K562 (cell line): Measurements from ENCODE around the gene OPRL1. TPM values are rescaled to one million over a fixed set of nuclear protein-coding genes. Genes with fewer than 3 reads are reported as not detected.

ENCODE experiments used
- BRD9 ChIP-seq: fragments of 450-650 bp; IDR thresholded peaks from 2 replicates; pipeline ENCODE4 v1.6.1; 2018; ENCODE audit warnings: low read depth; ENCODE audit not compliant: partially characterized antibody
- DACH1 ChIP-seq: fragments of 450-650 bp; IDR thresholded peaks from 2 replicates; pipeline ENCODE4 v1.6.1; 2018; ENCODE audit not compliant: partially characterized antibody
- ESRRB ChIP-seq: fragments of 250-450 bp; sonication (Bioruptor Pico); IDR thresholded peaks from 2 replicates; pipeline ENCODE4 v1.5.0; 2020; ENCODE audit warnings: mild to moderate bottlenecking, moderate library complexity, borderline replicate concordance
- GABPA ChIP-seq: fragments of 200-800 bp; sonication (Bioruptor generic); conservative IDR thresholded peaks from 2 replicates; pipeline ENCODE4 v1.6.1; 2016; ENCODE audit warnings: low read depth, missing genetic modification characterization, missing compliant biosample characterization
- IRF1 ChIP-seq: sonication (generic); formaldehyde crosslinking; IDR thresholded peaks from 2 replicates; pipeline ENCODE4 v1.8.0; 2022; ENCODE audit warnings: missing genetic modification reagents, mild to moderate bottlenecking, borderline replicate concordance
- RBM14 ChIP-seq: fragments of 200-400 bp; formaldehyde crosslinking; IDR thresholded peaks from 2 replicates; pipeline ENCODE4 v1.6.1; 2018; ENCODE audit warnings: low read depth, mild to moderate bottlenecking, low read length, moderate library complexity, borderline replicate concordance; ENCODE audit not compliant: insufficient read depth
- SP1 ChIP-seq: sonication (generic); formaldehyde crosslinking; IDR thresholded peaks from 2 replicates; pipeline ENCODE4 v1.8.1; 2022; ENCODE audit warnings: mild to moderate bottlenecking, missing genetic modification reagents
- STAG1 ChIP-seq: sonication (generic); formaldehyde crosslinking; IDR thresholded peaks from 2 replicates; pipeline ENCODE4 v1.5.0; 2020; ENCODE audit warnings: missing genetic modification reagents, borderline replicate concordance
- TEAD2 ChIP-seq: fragments of 450-650 bp; IDR thresholded peaks from 2 replicates; pipeline ENCODE4 v1.6.1; 2016; ENCODE audit warnings: missing genetic modification characterization, control low read depth, missing compliant biosample characterization
- ZBTB12 ChIP-seq: fragments of 250-450 bp; sonication (Bioruptor Pico); IDR thresholded peaks from 2 replicates; pipeline ENCODE4 v1.4.0; 2020
- ZBTB40 ChIP-seq, 2 experiments: fragments of 450-650 bp in 1 of 2; sonication (generic) in 1 of 2; formaldehyde crosslinking in 1 of 2; IDR thresholded peaks; 2 replicates each; pipeline versions ENCODE4 v1.7.1 to v1.9.0; 2016 to 2022; ENCODE audit warnings: inconsistent platforms in 1 of 2, mild to moderate bottlenecking in 1 of 2, missing genetic modification reagents in 1 of 2
- ZNF280A ChIP-seq: fragments of 450-650 bp; IDR thresholded peaks from 2 replicates; pipeline ENCODE4 v1.6.1; 2018; ENCODE audit warnings: mild to moderate bottlenecking, low read depth; ENCODE audit not compliant: partially characterized antibody
- ZNF707 ChIP-seq: fragments of 250-450 bp; sonication (Bioruptor Pico); conservative IDR thresholded peaks from 2 replicates; pipeline ENCODE4 v1.8.0; 2022; ENCODE audit warnings: inconsistent platforms, mild to moderate bottlenecking, moderate library complexity
- polyA plus RNA-seq, 8 experiments: library from polyadenylated mRNA; depleted of rRNA in 4 of 8; stranded (reverse) in 5 of 8; unstranded in 3 of 8; fragments of >200 nt; fragmentation: Nextera tagmentation in 2 of 8; fragmentation: Illumina TruSeq in 1 of 8; extraction: Ambion mirVana in 2 of 8; extraction: Trizol in 1 of 8; gene quantifications; 2 replicates each; pipeline versions ENCODE4 v1.2.1 to v1.2.3, GENCODE V29; 2011 to 2014; ENCODE audit warnings: inconsistent platforms in 1 of 8, missing spikeins in 1 of 8
- total RNA-seq, 7 experiments: library from RNA; depleted of rRNA in 6 of 7; stranded (reverse); fragments of >200 nt in 6 of 7; fragmentation: Illumina TruSeq in 2 of 7; extraction: Trizol in 2 of 7; gene quantifications; 2 replicates each; pipeline versions ENCODE4 v1.2.1 to v1.2.3, GENCODE V29; 2011 to 2021; ENCODE audit warnings: low replicate concordance in 1 of 7

The OPRL1 gene
- total and polyA plus RNA-seq, 9 of the 15 experiments (the other 6 are each of a cell fraction or from before 2014, with no cell fraction given), result 0.06 to 0.33 (median 0.11) TPM; not detected in 2

GRCh38 chr20:64079273-64080012 lies 439 bp upstream of the OPRL1 start, which contains the start of gene RGS19 (continued):
- no peak for TF ChIP-seq ZNF280A
- TF ChIP-seq ZBTB12 (CRISPR knock-in tag), result no peak
- TF ChIP-seq ZBTB40 (IDR thresholded peaks at IDR 0.05), result peak; percentile 58
- TF ChIP-seq ZBTB40 (CRISPR knock-in tag; IDR thresholded peaks at IDR 0.05), result no peak
- TF ChIP-seq ESRRB (CRISPR knock-in tag), result no peak
- no peak for TF ChIP-seq ZNF707 (CRISPR knock-in tag)
- no peak for TF ChIP-seq RBM14
- no peak for TF ChIP-seq DACH1
- no peak for TF ChIP-seq TEAD2 (tag)
- TF ChIP-seq GABPA (tag), result peak; percentile 75
- no peak for TF ChIP-seq STAG1 (CRISPR knock-in tag)
- no peak for TF ChIP-seq SP1
- TF ChIP-seq BRD9, result no peak
- TF ChIP-seq IRF1 (CRISPR knock-in tag), result no peak
